HepG2 (cell line): ENCODE data around the gene SLC22A23. TPM values are rescaled to one million over a fixed set of nuclear protein-coding genes. Genes with fewer than 3 reads are reported as not detected.

Experiments used
- ATAC-seq: fragments of 200-7000 bp; cut with Tn5 transposase; 3 replicates; pipeline ENCODE4 v1.9.1; 2020; ENCODE audit warnings: mild to moderate bottlenecking, moderate library complexity
- BruUV-seq: library from RNA; stranded (reverse); fragments of 400-500 nt; replicated peaks from 2 replicates; lab custom pipeline; 2021; lab: Mats Ljungman, UMichigan
- CTCF ChIA-PET: fragments of 300-600 bp; formaldehyde crosslinking; extraction: SDS; loops from one replicate; lab custom pipeline; 2021; ENCODE audit warnings: low total read pairs, inconsistent platforms, low intra/inter-chr PET ratio; lab: Yijun Ruan, JAX
- POLR2A ChIA-PET: fragments of 350-600 bp; sonication (Branson Sonifier 250); formaldehyde crosslinking; loops from one replicate; lab custom pipeline; 2020; ENCODE audit warnings: antibody characterized with exemption, inconsistent platforms; lab: Yijun Ruan, JAX
- DNase-seq: peaks from one replicate; pipeline ENCODE4 v3.0.0-alpha.2; 2015; ENCODE audit warnings: low spot score
- FAIRE-seq: peaks from 3 replicates; lab custom pipeline; 2011; peaks lifted over from hg19 to GRCh38; lab: Jason Lieb, UNC
- H2AFZ ChIP-seq: one replicate; pipeline ENCODE4 v1.6.1; 2011; ENCODE audit warnings: low read length, inconsistent platforms
- H3K27ac ChIP-seq: fragments of 300-600 bp; 3 replicates; pipeline ENCODE4 v1.8.0; 2011; ENCODE audit warnings: mixed run types, mild to moderate bottlenecking, mixed read lengths, low read length, inconsistent platforms; ENCODE audit not compliant: insufficient read depth; ENCODE audit errors: extremely low read length
- H3K27me3 ChIP-seq, 2 experiments: fragments of 200-600 bp in 1 of 2; 2 replicates in 1 of 2; 3 replicates in 1 of 2; pipeline versions ENCODE4 v1.6.0 to v1.8.0; 2011; ENCODE audit warnings: low read length in 2 of 2, mild to moderate bottlenecking in 2 of 2, moderate library complexity in 2 of 2, inconsistent platforms in 1 of 2; ENCODE audit not compliant: insufficient read depth in 2 of 2, control insufficient read depth in 1 of 2
- H3K36me3 ChIP-seq, 2 experiments: fragments of 200-600 bp in 1 of 2; replicated peaks in 1 of 2; 2 replicates in 1 of 2; 3 replicates in 1 of 2; pipeline versions ENCODE4 v1.5.1 to v1.8.0; 2011; ENCODE audit warnings: low read length in 2 of 2, inconsistent platforms in 1 of 2; ENCODE audit not compliant: insufficient read depth in 2 of 2, control insufficient read depth in 1 of 2
- H3K4me1 ChIP-seq: 2 replicates; pipeline ENCODE4 v1.5.1; 2012; ENCODE audit warnings: low read length, inconsistent platforms; ENCODE audit not compliant: insufficient read depth
- H3K4me2 ChIP-seq: 2 replicates; pipeline ENCODE4 v1.6.0; 2011; ENCODE audit warnings: low read depth, low read length, inconsistent platforms
- H3K4me3 ChIP-seq, 3 experiments: fragments of 200-600 bp in 1 of 3; sonication (generic), shearing (Covaris generic) in 1 of 3; replicated peaks in 1 of 3; 2 replicates each; pipeline ENCODE4 v1.5.1; 2011 to 2016; ENCODE audit warnings: low read length in 3 of 3, inconsistent platforms in 2 of 3, low read depth in 2 of 3, mild to moderate bottlenecking in 2 of 3, control low read depth in 1 of 3, mixed read lengths in 1 of 3; ENCODE audit not compliant: insufficient read depth in 1 of 3
- H3K79me2 ChIP-seq: one replicate; pipeline ENCODE4 v1.6.1; 2011; ENCODE audit warnings: low read length, inconsistent platforms; ENCODE audit not compliant: insufficient read depth
- H3K9ac ChIP-seq: 2 replicates; pipeline ENCODE4 v1.6.0; 2011; ENCODE audit warnings: mild to moderate bottlenecking, low read depth, low read length, inconsistent platforms; ENCODE audit not compliant: insufficient read depth
- H3K9me3 ChIP-seq: 2 replicates; pipeline ENCODE4 v1.5.1; 2012; ENCODE audit warnings: mild to moderate bottlenecking, low read length
- H4K20me1 ChIP-seq: 2 replicates; pipeline ENCODE4 v1.6.0; 2011; ENCODE audit warnings: inconsistent platforms, mild to moderate bottlenecking, low read length, moderate library complexity; ENCODE audit not compliant: insufficient read depth
- ATF7 ChIP-seq, 2 experiments: fragments of 450-650 bp in 1 of 2; sonication (generic) in 1 of 2; formaldehyde crosslinking in 1 of 2; IDR thresholded peaks; 2 replicates each; pipeline versions ENCODE4 v1.4.0 to v1.6.1; 2016 to 2020; ENCODE audit warnings: antibody characterized with exemption in 1 of 2, mild to moderate bottlenecking in 1 of 2, missing genetic modification reagents in 1 of 2
- RBM22 ChIP-seq: fragments of 200-400 bp; formaldehyde crosslinking; optimal IDR thresholded peaks from 2 replicates; pipeline ENCODE3; 2017; ENCODE audit warnings: mild to moderate bottlenecking, low read length, moderate library complexity
- TOE1 ChIP-seq: sonication (generic); formaldehyde crosslinking; IDR thresholded peaks from 2 replicates; pipeline ENCODE4 v1.4.0; 2020; ENCODE audit warnings: mild to moderate bottlenecking, missing genetic modification reagents
- ZNF17 ChIP-seq: sonication (generic); formaldehyde crosslinking; IDR thresholded peaks from 2 replicates; pipeline ENCODE4 v1.5.0; 2020; ENCODE audit warnings: mild to moderate bottlenecking, missing genetic modification reagents
- ZNF484 ChIP-seq: sonication (generic); formaldehyde crosslinking; IDR thresholded peaks from 2 replicates; pipeline ENCODE4 v1.5.1; 2020; ENCODE audit warnings: mild to moderate bottlenecking, low read depth, missing genetic modification reagents, borderline replicate concordance
- ZSCAN21 ChIP-seq: sonication (generic); formaldehyde crosslinking; IDR thresholded peaks from 2 replicates; pipeline ENCODE4 v1.8.0; 2022; ENCODE audit warnings: mild to moderate bottlenecking, missing genetic modification reagents, moderate library complexity, borderline replicate concordance
- WGBS: methylation state at CpG from one replicate; pipeline ENCODE4 v1.1.6; 2017; ENCODE audit warnings: low lambda C conversion rate; 5-methylcytosine and 5-hydroxymethylcytosine counted together
- in situ Hi-C: cut with HindIII; loops from 2 replicates; pipeline ENCODE4 v1.10.0; 2017; ENCODE audit warnings: low pct_unique_long_range_greater_than_20kb; ENCODE audit not compliant: extremely low pct_ligation_motif_present
- intact Hi-C: fragments of 100-400 bp; cut with micrococcal nuclease; formaldehyde crosslinking; loops from one replicate; pipeline ENCODE4 v1.10.0; 2022; ENCODE audit not compliant: unreplicated experiment
- polyA plus RNA-seq, 8 experiments: library from polyadenylated mRNA; depleted of rRNA in 3 of 8; stranded (reverse) in 7 of 8; unstranded in 1 of 8; fragments of >200 nt; fragmentation: Illumina TruSeq in 4 of 8; extraction: Trizol in 4 of 8; gene quantifications; 2 replicates each; pipeline versions ENCODE4 v1.2.1 to v1.2.3, GENCODE V29; 2011 to 2016; ENCODE audit warnings: low read depth in 4 of 8, missing spikeins in 1 of 8, mixed read lengths in 1 of 8; ENCODE audit not compliant: insufficient read depth in 1 of 8
- total RNA-seq, 5 experiments: library from RNA; depleted of rRNA; stranded (reverse); fragments of >200 nt; fragmentation: Illumina TruSeq; extraction: Trizol; gene quantifications; 2 replicates each; pipeline ENCODE4 v1.2.3, GENCODE V29; 2016; ENCODE audit warnings: low read depth in 1 of 5

Gene SLC22A23
- total and polyA plus RNA-seq, 2 of the 13 experiments (the other 11 are each of a cell fraction or from before 2014, with no cell fraction given) = 11.8 to 17.5 TPM

- Histone ChIP-seq H4K20me1 (no peaks in the 10 kb centered on the region), H3K9ac (no peak overlapping the region), H3K4me1 (peaks cover 48% of the 10 kb centered on the region), H2AFZ (no peak overlapping the region), H3K9me3 (no peaks in the 10 kb centered on the region), H3K27me3 (no peaks in the 10 kb centered on the region), H3K4me3 (no peak overlapping the region), H3K27ac (no peak overlapping the region), H3K79me2 (peaks cover 10% of the 10 kb centered on the region), H3K36me3 (peaks cover 2 to 5% of the 10 kb centered on the region in 2 experiments; a peak in 2 of 5 replicates), H3K4me2 (no peak overlapping the region)
- intact Hi-C loops (no loop called here), in situ Hi-C loops (no loop called here)
- WGBS = 92% methylated on average over 11 of the region's 11 CpGs
- CTCF ChIA-PET = no interaction called here
- no peak for DNase-seq
- no TSS peak for BruUV-seq
- no peak for FAIRE-seq
- no peak for ATAC-seq
- POLR2A ChIA-PET = no interaction called here
- TF ChIP-seq TOE1 = no peak
- no peak for TF ChIP-seq ZSCAN21 (CRISPR knock-in tag)
Measured at GRCh38 chr6:3336066-3336786, 120.6 kb downstream of the SLC22A23 start.

GRCh38 chr6:3335169-3335568 is 121.7 kb downstream of the SLC22A23 start:
- Histone ChIP-seq H3K27ac (no peak overlapping the region), H4K20me1 (no peaks in the 10 kb centered on the region), H3K79me2 (peaks cover 18% of the 10 kb centered on the region), H3K4me1 (peaks cover 37% of the 10 kb centered on the region), H3K9ac (no peak overlapping the region), H3K27me3 (no peaks in the 10 kb centered on the region), H3K4me2 (no peak overlapping the region), H2AFZ (no peak overlapping the region), H3K9me3 (no peaks in the 10 kb centered on the region), H3K4me3 (no peak overlapping the region), H3K36me3 (peaks cover 4 to 5% of the 10 kb centered on the region in 2 experiments; a peak in 3 of 5 replicates)
- no TSS peak for BruUV-seq
- no peak for ATAC-seq
- CTCF ChIA-PET = no interaction called here
- POLR2A ChIA-PET = no interaction called here
- no peak for TF ChIP-seq ZNF17 (CRISPR knock-in tag)
- no peak for TF ChIP-seq ZNF484 (CRISPR knock-in tag)
- TF ChIP-seq ATF7 (IDR thresholded peaks at IDR 0.05) = no peak
- no peak for TF ChIP-seq ATF7 (CRISPR knock-in tag; IDR thresholded peaks at IDR 0.05)
- peak; percentile 56 for TF ChIP-seq RBM22
- DNase-seq = no peak
- in situ Hi-C loops (no loop called here), intact Hi-C loops (no loop called here)
- 97% methylated on average over 6 of the region's 6 CpGs for WGBS
- no peak for FAIRE-seq
